ENCODE measurements around the gene DNHD1.

DNHD1 gene

DNA sequence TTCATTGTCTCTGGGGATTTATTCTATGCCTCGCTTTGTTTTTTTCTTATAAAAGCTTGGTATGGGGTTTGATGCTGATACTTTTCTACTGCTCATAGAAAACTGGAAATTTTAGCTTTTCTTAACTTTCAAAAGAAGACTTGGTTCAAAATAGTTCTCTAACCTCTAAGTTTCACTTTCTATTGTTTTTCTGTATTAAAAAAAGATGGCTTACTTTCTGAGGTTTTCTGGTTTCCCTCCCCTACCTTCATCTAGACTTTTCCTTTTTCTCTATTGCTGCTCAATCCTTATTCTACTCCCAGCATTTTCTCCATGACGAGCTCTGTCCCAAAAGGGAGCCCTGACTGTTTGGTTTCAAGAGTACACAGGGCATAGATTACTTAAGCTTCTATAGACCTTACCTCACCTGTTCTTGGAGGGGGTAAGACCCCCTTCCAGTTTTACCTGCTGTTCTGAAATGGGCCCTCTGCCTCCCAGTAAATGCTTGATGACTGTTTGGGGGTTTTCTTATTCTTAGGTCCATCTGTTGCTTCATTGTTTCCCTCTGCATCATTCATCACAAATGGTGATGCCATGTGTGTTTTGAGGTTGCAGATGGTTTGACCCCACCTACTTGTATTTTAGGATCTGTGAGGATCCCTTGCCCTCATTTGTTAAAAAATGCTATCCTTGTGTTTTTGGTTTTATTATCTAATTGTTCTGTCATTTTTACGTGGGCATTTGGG lies 29.5 kb downstream of the DNHD1 start:
- DNase-seq (ENCODE audit: low read depth in 1 of 2, low spot score in 1 of 2): no peak

DNA sequence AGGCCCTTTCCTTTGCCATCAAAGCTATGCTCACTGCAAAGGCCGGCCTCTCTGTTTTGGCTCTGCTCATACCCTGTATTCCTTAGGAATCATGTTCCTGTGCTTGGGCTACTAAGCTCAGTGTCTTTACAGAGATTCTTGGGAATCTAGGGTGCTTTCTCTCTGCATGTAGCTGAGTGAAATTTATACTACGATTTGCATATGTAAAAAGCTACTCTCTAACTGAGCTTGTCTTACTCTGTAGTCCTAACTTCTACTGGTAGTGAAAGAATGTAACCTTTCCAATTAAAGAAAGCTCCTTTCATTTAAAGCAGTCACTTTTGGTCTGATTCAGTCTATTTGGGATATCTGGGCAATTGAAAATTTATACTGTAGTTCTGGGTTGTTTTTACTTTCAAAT lies 32.2 kb downstream of the DNHD1 start:
- no peak for DNase-seq (ENCODE audit: low read depth in 1 of 2, low spot score in 1 of 2)

- DNase-seq (ENCODE audit: low read depth in 1 of 2, low spot score in 1 of 2): no peak
Measured at GRCh38 chr11:6530848-6531247, 33.8 kb downstream of the DNHD1 start.

GRCh38 chr11:6531267-6531752 lies 34.2 kb downstream of the DNHD1 start:
- no peak for DNase-seq (ENCODE audit: low read depth in 1 of 2, low spot score in 1 of 2)

GRCh38 chr11:6538456-6538855 lies 41.4 kb downstream of the DNHD1 start:
- DNase-seq (ENCODE audit: low read depth in 1 of 2, low spot score in 1 of 2): no peak

DNA sequence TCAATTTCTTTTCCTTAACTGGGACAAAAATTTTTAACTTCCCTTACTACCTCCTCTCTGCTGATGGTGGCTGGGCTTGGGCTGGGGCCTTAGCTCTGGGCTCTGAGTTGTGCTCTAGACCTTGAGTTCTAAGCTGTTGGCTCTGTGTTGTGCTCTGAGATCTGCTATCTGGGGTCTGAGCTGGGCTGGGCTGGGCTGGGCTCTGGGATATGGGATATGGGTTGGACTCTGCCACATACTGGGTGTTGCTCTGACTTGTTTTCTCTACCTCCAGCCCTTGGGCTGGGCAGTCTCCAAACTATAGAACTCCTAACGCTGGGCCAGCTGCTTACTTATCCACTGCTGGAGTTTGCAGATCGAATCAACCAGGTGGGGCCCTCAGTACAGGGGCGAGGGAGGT lies 41.9 kb downstream of the DNHD1 start:
- no peak for DNase-seq (ENCODE audit: low read depth in 1 of 2, low spot score in 1 of 2)

DNA sequence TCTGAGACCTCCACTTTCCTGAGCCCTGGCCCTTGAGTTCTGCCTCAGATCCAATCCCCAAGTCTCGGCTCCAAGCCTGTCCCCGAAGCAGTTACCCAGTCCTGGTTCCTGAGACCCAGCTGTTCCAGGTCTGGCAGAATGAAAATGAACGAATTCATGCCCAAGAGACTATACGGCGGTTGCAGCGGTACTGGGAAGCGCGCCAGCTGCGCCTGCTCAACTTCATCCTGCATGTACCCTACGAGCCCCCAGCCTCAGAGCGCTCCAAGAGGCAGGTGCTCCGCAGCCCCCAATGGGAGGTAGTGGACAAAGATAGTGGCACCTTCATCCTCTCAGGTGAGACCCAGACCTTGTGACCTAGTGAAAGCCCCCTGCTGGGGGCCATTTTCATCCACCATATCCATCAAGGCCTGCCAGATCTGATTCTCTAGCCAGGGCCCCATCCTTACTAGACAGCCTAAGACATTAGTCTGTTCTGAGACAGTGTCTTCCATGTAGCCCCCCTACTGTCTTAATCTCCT lies 42.7 kb downstream of the DNHD1 start:
- no peak for DNase-seq (ENCODE audit: low read depth in 1 of 2, low spot score in 1 of 2)

DNA sequence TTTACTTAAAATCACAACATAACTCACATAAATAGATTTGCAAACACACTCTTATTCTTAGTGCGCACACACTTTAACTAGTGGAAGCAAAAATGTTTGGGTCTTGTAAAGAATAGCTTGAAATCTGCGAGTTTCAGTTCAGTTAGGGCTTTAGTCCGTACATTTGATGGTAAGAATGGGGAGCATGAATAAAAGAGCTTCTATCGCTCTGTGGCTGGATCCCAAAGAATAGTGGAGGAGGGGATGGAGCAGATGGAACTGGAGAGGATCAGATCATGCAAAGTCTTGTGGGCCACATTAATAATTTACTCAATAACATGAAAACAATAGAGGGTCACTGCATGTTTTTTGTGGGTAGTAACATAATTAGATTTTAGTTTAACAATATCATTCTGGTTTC lies 44.3 kb downstream of the DNHD1 start:
- DNase-seq (ENCODE audit: low read depth in 1 of 2, low spot score in 1 of 2): no peak

DNA sequence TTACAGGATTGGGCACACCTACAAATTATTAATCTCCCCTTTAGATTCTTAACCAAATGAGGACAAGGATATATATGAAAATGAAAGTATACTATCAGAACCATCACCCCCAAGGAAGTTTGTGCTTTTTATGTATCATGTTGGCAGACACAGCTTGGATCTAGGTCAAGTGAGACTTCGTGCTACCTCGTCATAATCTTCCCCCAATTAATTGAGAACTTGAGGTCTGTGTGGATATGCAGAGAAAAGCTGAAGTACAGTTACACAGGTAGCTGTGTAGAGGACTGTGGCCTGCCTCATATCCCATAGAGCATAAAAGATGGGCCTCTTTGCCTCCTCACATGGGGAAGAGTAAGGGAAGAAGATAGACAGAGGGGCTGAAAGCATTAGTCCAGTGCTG lies 45.6 kb downstream of the DNHD1 start:
- no peak for DNase-seq (ENCODE audit: low read depth in 1 of 2, low spot score in 1 of 2)

DNA sequence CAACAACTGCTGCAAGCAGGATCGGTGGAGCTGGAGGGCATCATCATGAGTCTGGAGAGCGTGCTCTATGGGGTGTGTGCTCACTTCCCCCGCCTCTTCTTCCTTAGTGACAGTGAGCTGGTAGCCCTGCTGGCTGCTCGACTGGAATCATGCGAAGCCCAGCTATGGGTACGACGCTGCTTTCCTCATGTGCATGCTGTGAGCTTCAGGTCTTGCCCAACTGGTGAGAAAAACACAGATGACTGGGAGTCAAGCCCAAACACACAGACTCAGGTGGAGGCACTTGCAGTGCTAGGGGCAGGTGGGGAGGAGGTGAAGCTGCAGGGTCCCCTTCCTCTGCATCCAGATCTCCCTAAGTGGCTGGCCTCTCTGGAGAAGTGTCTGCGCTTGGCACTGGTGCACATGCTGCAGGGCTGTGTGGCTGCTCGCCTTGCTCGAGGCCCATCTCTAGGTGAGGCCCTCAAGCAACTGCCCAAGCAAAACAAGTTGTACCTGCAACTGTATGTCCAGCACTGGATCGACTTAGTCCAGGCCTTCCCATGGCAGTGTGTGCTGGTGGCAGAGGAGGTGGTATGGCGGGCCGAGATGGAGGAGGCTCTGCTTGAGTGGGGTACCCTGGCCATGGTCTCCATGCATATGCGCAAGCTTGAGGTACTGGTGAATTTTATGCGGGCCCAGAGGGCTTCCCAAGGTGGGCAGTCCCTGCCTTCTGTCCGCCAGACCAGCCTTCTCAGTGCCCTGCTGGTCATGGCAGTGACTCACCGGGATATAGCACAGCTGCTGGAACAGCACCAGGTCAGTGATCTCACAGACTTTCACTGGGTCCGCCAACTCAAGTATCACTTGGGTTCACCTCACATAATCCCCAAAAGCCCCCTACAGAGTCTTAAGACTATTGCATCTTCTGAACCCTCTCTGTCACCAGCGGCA lies 48.1 kb downstream of the DNHD1 start:
- no peak for DNase-seq (ENCODE audit: low read depth in 1 of 2, low spot score in 1 of 2)

DNA sequence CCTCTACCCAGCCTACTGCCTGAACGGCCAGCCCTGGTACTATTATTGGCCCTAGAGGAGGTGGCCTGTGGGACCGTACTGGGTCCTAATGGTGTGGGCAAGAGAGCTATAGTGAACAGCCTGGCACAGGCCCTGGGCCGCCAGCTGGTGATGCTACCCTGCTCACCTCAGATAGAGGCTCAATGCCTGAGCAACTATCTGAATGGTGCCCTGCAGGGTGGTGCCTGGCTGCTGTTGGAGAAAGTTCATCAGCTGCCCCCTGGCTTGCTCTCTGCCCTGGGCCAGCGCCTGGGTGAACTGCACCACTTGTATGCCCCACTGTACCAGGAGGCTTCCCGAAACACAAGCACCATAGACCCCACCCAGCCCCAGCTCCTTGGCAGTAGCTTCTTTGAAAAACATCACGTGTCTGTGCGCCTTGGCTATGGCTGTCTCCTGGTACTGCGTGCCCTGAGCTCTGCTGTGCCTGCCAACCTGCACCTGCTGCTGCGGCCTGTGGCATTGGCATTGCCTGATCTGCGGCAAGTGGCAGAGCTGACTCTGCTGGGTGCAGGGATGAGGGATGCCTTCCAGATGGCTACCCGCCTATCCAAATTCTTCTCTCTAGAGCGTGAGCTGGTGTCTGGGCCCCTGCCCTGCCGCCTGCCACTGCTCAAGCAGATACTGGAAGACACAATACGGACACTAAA lies 49.0 kb downstream of the DNHD1 start:
- DNase-seq (ENCODE audit: low read depth in 1 of 2, low spot score in 1 of 2): no peak

- DNase-seq (ENCODE audit: low read depth in 1 of 2, low spot score in 1 of 2): no peak
Measured at GRCh38 chr11:6546735-6547134, 49.7 kb downstream of the DNHD1 start.

- DNase-seq (ENCODE audit: low read depth in 1 of 2, low spot score in 1 of 2): no peak
Measured at GRCh38 chr11:6547177-6547576, 50.1 kb downstream of the DNHD1 start.

- DNase-seq (ENCODE audit: low read depth in 1 of 2, low spot score in 1 of 2): no peak
Measured at GRCh38 chr11:6548121-6548520, 51.0 kb downstream of the DNHD1 start.

- no peak for DNase-seq (ENCODE audit: low read depth in 1 of 2, low spot score in 1 of 2)
Measured at GRCh38 chr11:6548641-6549040, 51.6 kb downstream of the DNHD1 start.

DNA sequence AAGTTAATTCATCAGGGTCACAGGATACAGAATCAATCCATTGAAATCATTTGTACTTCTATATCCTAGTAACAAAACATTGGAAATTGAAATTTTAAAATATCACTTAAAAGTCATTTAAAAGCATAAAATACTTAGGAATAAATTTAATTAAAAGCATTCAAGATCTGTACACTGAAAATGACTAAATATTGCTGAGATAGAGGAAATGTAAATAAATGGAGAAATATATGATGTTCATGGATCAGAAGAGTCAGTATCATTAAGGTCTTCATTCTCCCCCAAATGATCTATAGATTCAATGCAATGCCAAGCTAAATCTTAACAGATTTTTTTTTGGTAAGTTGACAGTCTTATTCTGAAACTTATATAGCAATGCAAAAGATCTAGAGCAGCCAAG lies 56.6 kb downstream of the DNHD1 start:
- no peak for DNase-seq (ENCODE audit: low read depth in 1 of 2, low spot score in 1 of 2)

GRCh38 chr11:6554828-6555706 lies 58.0 kb downstream of the DNHD1 start:
- no peak for DNase-seq (ENCODE audit: low read depth in 1 of 2, low spot score in 1 of 2)

DNA sequence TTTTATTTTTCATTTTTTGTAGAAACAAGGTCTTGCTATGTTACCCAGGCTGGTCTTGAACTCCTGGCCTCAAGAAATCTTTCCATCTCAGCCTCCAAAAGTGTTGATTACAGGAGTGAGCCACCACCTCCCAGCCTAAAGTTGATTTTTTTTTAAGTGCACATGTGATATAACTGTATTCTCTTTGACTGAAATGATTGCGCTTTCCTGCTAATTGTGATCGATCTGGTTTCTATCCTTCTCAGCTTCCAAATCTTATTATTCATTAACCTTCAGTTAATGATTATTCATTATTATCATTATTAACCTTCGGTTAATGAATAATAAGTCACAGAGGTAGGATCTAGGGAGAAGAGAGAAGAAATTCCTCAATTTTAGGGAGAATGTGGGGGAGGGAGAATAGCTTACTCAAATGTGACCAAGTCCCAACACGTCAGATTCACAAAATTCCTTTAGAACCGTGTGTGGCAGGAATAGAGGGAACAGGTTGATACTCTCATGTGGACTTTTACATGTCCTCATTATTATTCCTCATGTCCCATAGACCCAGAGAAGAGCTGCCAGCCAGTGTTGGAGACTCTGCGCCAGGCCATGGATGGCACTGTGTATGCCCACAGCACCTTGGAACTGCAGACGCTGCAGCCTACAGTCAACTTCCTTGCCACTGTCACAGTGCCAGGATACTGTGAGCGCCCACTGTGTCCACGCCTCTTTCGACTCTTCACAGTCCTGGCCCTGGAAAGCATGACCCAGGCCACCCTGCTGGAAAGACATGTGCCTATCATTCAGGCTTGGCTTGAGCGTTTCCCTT lies 59.3 kb downstream of the DNHD1 start:
- DNase-seq (ENCODE audit: low read depth in 1 of 2, low spot score in 1 of 2): no peak

GRCh38 chr11:6557063-6557462 lies 60.0 kb downstream of the DNHD1 start:
- DNase-seq (ENCODE audit: low read depth in 1 of 2, low spot score in 1 of 2): no peak
